SK-N-DZ (cell line): ENCODE results near the gene TNFRSF9.
"Not testable (repeated sequence)": the region's sequence is repeated elsewhere in the genome, so short reads cannot be mapped to it uniquely, and the experiment has no call there.

ENCODE experiments used
- DNase-seq: peaks from one replicate; pipeline ENCODE4 v3.0.0-alpha.2; 2015; ENCODE audit warnings: low spot score

The TNFRSF9 gene

GRCh38 chr1:7961216-7962013 is 20.8 kb upstream of the TNFRSF9 start, which contains the start of gene PARK7:
TSS of gene PARK7 (plus strand) at chr1:7961711. CDS start at chr1:7962786, 1,075 bp downstream.
- DNase-seq = peak; percentile 97

GRCh38 chr1:7960867-7961215 is 20.2 kb upstream of the TNFRSF9 start:
- DNase-seq = no peak

- DNase-seq = no peak
These were observed 19.5 kb upstream of the TNFRSF9 start for GRCh38 chr1:7960165-7960564.

- DNase-seq = no peak
These were observed 15.8 kb upstream of the TNFRSF9 start for GRCh38 chr1:7956218-7957032.

GRCh38 chr1:7954683-7955082 is 14.0 kb upstream of the TNFRSF9 start:
- DNase-seq = no peak

DNA sequence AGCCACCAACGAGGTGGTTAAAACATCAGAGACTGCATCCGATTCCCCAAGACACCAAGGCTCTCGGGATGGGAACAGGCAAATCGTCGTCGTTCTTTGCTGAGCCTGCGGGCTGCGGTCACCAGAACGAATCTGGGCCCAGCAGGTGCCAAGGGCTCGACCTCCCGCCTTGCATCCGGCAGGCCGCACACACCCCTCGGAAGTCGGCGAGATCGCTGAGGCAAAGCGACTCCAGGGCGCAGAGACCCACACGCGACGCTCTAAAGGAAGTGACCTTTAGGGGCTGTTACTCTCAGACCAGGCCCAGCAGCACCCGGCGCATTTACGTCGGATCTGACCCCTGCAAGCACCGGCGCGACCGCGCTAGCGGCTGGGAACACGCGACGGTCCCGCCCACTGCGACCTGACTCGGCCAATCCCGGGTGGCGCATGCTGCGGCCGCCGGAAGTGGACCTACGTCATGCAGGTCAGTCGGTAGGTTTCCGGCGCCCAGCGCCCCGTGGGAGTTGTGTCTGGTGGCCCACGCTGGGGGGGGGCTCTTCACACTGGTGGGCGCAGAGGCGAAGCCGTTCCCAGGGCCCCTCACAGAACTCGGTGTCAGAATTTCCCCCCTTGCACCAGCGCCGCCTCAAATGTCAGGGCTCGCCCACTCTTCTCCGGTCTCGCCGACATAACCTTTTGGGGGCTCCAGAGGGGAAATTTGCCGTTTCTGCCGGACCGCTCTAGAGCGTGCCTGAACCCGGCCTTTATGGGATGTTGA is 13.4 kb upstream of the TNFRSF9 start:
- DNase-seq = peak; percentile 89

DNA sequence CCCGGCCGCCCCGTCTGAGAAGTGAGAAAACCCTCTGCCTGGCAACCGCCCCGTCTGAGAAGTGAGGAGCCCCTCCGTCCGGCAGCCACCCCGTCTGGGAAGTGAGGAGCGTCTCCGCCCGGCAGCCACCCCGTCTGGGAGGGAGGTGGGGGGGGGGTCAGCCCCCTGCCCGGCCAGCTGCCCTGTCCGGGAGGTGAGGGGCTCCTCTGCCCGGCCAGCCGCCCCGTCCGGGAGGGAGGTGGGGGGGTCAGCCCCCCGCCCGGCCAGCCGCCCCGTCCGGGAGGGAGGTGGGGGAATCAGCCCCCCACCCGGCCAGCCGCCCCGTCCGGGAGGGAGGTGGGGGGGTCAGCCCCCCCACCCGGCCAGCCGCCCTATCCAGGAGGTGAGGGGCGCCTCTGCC is 12.2 kb upstream of the TNFRSF9 start:
- DNase-seq = not testable (repeated sequence)

GRCh38 chr1:7948960-7949359 is 8.3 kb upstream of the TNFRSF9 start:
- DNase-seq = no peak

DNA sequence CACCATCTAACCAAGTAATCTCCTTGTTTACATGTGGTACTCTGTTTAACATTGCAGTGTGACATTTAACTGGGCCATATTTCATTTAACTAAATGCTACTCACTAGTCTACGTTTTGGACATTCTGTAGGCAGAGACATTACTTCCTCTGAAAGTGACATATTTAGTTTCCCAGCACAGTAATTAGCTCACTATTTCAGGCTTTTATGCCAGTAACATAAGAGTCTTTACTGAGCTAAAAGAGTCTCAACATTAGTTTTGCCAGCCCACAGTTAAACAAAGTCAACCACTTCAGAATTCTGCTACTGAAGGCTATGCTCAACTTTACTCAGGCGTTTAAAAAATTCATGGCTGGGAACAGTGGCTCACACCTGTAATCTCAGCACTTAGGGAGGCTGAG is 2.6 kb upstream of the TNFRSF9 start:
- DNase-seq = no peak

DNA sequence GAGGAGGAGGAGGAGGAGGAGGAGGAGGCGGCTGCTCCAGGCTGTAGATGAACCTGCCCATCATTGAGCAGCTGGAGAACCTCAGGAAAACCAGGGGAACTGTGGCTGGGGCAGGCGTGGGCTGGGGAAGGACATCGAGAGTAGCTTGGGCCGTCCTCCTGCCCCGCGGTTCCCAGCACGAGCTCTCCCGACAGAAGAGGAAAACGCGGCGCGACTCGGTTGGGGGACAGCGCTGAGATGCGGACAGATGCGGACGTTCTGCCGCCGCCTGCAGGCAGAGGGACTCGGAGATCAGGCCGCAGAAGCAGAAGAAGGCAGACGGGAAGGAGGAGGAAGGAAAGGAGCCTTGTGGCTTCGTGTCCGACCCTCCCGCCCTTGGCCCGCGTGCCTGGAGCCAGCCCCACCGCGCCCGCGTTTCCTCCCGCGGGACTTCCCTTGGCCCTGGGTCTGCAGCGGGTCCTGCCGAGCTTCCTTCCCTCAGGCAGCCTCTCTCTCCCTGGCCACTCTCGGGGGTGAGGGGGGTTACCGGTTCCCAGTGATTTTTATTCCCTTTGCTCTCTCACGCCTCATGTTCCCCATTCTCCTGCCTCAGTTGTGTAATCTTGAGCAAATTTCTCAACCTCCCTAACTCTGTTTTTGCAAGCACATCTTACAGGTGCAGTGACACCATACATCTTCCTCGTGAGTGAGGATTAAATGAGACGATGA is 1.7 kb upstream of the TNFRSF9 start:
- DNase-seq = peak; percentile 59

- no peak for DNase-seq
These were observed 776 bp upstream of the TNFRSF9 start for GRCh38 chr1:7941437-7941793.

GRCh38 chr1:7940034-7940433 is 605 bp downstream of the TNFRSF9 start:
- no peak for DNase-seq

- DNase-seq = no peak
These were observed 2.6 kb downstream of the TNFRSF9 start for GRCh38 chr1:7938070-7938469.

DNA sequence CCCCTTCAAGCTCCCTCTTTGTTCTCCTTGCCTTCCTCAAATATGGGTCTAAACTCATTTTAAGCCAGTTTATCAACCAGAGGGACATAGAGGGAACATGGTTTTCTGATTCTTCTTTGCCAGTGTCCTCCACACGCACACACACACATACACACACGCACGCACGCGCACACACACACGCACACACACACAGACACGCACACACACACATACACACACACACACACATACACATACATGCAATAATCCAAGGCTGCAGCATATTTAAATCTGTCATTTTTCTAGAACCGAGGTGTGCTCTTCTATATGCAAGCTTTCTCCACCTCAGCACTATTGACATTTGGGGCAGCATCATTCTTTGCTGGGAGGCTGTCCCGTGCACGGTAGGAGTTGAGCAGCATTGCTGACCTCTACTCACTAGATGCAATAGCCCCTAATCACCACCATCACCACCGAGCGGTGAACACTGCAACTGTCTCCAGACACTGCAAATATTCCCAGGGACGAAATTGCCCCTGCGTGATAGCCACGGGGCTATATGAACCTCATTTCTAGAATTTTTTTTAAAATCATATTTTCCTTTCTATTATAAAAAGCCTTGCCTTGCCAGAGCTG is 8.0 kb downstream of the TNFRSF9 start:
- DNase-seq = peak; percentile 18

DNA sequence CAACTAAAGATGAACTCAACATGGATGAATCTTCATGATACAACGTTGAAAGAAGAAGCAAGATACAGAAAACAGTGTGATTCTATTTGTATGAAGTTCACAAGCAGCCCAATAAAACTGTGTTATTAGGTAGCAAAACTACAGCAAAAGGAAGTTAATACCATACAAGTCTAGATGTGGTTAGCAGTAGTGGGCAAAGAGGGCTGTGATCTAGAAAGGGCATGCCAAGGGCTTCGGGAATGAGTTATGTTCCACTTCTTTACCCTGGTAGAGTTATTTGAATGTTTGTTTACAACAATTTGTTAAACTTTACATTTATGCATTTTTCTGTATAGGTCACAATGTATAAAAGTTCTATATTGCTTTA is 9.2 kb downstream of the TNFRSF9 start:
- DNase-seq = no peak

DNA sequence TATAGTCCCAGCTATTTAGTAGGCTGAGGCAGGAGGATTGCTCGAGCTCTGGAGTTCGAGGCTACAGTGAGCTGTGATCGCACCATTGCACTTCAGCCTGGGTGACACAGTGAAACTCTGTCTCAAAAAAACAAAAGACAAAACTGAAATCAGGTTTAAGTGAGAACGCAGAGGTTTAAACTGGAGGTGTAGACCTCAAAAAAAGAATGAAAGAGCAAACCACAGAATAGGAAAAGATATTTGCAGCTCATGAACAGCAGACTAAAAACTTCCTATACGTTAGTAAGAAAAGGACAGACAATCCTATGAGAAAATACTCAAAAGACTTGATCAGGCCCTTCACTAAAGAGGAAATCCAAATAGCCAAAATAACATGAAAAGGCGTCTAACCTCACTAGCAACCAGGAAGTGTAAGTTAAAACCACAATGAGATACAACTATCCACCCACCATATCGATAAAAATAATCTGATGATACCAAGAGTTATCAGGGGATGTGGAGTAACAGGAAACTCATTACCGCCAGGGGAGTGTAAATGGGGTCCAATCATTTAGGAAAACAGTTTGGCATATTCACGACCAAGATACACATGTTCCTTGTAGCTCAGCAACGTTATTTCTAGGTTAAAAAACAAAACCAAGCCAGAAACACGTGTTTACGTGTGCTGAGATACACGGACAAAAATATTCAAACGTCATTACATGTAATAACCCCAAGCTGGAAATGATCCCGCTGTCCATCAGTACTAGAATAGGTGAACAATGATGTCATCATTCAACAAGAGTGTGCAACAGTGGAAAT is 9.8 kb downstream of the TNFRSF9 start:
- DNase-seq = no peak

GRCh38 chr1:7929637-7930036 is 11.0 kb downstream of the TNFRSF9 start:
- DNase-seq = no peak

GRCh38 chr1:7928247-7928646 is 12.4 kb downstream of the TNFRSF9 start:
- DNase-seq = no peak

GRCh38 chr1:7927061-7927460 is 13.6 kb downstream of the TNFRSF9 start:
- not testable (repeated sequence) for DNase-seq

GRCh38 chr1:7922301-7922700 is 18.3 kb downstream of the TNFRSF9 start:
- no peak for DNase-seq
